ENCODE results near the gene ZDHHC7.
"Not testable (repeated sequence)": the region's sequence is repeated elsewhere in the genome, so short reads cannot be mapped to it uniquely, and the experiment has no call there.

The ZDHHC7 gene

DNA sequence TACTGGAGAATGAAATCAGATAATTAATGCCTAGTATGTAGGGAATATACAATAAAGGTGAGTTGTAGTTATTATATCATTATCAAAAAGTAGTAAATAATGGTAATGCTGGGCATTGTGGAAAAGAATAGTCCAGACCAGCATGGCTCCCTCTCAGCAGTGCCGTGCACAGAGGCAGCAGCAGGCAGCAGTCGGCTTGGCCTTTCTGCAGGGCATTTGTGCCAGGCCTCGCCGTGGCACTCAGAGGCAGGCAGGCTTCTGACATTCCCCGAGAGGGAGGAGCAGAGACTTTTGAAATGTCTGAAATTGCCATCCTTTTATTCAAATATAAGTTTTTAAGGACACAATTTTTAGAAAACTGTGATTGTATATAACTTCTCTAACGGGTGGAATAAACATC, 31.3 kb upstream of the ZDHHC7 start:
- no peak for DNase-seq (ENCODE audit: low spot score)

GRCh38 chr16:85042167-85042526, 30.8 kb upstream of the ZDHHC7 start:
- no peak for DNase-seq (ENCODE audit: low spot score)

- DNase-seq (ENCODE audit: low spot score): no peak
These were observed 30.2 kb upstream of the ZDHHC7 start for GRCh38 chr16:85041219-85042166.

DNA sequence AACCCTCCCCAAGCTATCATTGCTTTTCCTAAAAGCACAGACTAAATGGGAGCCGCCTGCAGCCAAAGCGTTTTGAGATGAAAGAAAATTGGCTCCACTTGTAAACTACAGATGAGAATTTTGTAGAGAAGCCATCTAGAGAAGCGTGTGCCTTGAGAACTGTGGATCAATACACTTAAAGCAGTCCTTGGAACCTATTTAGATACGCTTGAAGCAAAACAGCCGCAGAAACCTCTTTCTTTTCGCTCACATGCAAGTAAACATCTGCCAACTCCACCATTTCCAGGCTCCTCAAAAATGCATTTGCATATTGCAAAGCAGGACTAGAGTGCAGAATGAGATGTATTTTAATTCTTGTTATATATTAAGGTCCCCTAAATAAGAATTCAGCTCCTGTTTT, 29.4 kb upstream of the ZDHHC7 start:
- no peak for DNase-seq (ENCODE audit: low spot score)

DNA sequence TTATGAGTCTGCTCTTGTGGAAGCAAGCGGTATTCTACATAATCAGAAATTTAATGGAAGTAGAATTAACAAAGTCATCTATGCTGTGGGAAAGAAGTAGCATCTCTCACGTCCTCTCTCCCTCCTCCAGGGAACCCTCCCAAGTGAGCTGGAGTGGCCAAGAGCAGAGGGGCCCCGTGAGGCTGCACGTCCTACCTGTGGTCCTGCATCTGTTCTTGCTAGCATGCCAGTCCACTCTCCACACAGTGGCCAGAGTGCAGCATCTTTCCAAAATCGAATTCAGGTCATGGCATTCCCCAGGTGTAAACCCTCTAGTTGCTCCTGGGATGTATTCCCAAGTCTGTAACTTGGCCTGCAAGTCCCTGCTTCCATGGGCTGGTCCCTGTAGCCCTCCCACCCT, 26.4 kb upstream of the ZDHHC7 start:
- DNase-seq (ENCODE audit: low spot score): no peak

GRCh38 chr16:85037050-85037410, 25.7 kb upstream of the ZDHHC7 start:
- DNase-seq (ENCODE audit: low spot score): no peak

- DNase-seq (ENCODE audit: low spot score): no peak
These were observed 25.1 kb upstream of the ZDHHC7 start for GRCh38 chr16:85036236-85037049.

DNA sequence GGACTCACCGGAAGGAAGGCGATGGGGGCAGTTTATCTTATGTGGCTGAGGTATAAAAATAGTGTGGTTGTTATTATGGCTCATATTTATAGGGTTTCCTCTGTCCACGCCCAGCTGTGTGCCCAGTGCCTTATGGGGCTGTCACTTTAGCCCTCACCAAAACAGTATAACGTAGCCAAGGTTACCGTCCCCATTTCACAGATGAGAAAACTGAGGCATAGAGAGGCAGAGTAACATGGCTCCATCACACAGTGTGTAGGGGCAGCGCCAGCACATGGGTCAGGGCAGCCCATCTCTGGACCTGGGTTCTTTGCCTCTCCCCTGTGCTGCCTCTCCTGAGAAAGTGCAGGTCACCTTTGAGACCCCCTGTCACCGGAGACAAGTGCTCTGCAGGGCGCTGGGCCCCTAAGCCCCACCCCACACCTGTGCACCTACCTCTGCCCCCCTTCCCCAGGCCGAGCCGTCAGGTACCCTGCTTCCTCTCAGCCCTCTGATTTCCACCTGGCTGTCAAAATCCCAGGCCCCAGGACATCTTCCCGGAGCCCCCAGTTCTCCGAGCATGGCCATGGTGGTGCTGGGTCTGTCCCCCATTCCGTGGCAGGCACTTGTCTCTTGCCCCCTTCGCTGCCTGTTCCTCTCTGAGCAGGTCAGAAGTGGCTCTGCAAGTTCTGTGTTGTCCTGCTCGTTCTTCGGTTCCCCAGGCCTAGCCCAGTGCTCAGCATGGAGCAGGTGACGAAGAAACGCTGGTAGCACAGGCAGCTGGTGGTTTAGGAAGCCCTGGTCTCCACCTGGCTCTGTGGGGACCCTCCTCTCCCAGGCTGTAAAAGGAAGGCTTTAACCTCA, 23.5 kb upstream of the ZDHHC7 start:
- DNase-seq (ENCODE audit: low spot score): no peak

DNA sequence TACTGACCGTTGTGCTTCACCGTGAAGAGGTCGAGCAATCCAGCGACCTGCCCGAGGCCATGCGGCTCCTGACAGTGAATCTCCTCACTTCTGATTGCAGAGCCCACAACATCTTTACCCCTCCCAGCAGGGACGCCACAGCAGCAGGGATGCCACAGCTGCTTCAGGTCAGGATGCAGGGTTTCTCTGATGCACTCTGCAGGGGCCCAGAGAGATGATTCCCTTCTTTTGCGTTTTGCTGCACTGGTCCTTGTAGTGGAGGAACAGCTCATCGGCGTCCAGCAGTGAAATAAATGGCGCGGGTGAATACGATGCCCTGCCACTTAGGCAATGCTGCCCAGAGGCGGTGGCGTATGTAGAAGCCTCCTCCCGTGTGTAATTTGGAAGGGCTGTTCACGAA, 21.8 kb upstream of the ZDHHC7 start:
- DNase-seq (ENCODE audit: low spot score): no peak

GRCh38 chr16:85032187-85032586, 20.9 kb upstream of the ZDHHC7 start:
- DNase-seq (ENCODE audit: low spot score): not testable (repeated sequence)

DNA sequence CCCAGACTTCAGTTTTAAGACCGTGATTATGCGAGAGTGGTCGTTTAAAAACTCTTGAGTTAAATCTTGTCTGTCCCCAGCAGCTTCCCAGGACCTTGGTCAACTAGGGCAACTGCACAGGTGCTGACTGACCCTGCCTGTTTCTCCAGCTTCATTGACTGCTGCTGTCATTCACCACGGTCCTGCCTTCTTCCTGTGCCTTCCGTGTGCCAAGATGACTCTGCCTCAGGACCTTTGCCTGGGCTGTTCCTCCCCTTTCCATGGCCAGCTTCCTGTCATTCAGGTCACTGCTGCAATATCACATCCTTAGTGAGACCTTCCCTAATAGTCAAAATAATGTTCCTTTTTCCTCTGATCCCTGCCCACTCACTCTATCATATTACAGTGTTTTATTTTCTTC, 20.1 kb upstream of the ZDHHC7 start:
- DNase-seq (ENCODE audit: low spot score): no peak

GRCh38 chr16:85029981-85030401, 18.7 kb upstream of the ZDHHC7 start:
- no peak for DNase-seq (ENCODE audit: low spot score)

GRCh38 chr16:85029408-85029784, 18.1 kb upstream of the ZDHHC7 start:
- no peak for DNase-seq (ENCODE audit: low spot score)

GRCh38 chr16:85028685-85029407, 17.5 kb upstream of the ZDHHC7 start:
- DNase-seq (ENCODE audit: low spot score): no peak

GRCh38 chr16:85027958-85028684, 16.8 kb upstream of the ZDHHC7 start:
- no peak for DNase-seq (ENCODE audit: low spot score)

DNA sequence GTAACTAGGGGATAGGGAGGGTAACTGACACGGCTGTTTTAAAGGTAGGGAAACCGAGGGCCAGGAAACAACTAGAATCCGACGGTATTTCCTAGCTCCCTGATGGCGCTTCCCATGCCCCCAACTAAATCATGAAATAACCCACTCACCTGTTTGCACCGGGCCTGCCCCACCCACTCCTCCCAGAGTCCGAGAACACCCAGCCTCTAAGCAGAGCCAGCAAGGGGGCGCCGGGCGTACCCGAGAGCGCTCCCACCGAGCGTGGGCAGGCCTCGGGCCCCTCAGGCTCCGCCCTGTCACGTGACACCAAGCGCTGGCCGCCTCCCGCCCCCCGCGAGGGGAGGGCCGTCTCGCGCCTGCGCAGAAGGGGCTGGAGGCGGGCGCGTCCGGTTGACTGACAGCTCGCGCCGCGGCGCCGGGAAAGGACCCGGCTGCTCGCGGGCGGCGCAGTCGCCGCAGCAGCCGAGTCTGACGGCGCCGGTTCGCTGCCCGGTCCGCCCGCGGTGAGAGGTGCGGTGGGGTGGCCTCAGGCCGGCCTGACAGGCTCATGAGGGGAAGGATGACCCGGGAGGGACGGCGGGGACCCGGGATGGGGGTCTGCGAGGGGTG, 16.1 kb upstream of the ZDHHC7 start, which contains the start of gene KIAA0513:
KIAA0513 (plus strand) TSS at position 447 of the 609 bp plus-strand sequence. CDS start 39,277 bp downstream, outside the sequence.
- DNase-seq (ENCODE audit: low spot score): peak; percentile 95

DNA sequence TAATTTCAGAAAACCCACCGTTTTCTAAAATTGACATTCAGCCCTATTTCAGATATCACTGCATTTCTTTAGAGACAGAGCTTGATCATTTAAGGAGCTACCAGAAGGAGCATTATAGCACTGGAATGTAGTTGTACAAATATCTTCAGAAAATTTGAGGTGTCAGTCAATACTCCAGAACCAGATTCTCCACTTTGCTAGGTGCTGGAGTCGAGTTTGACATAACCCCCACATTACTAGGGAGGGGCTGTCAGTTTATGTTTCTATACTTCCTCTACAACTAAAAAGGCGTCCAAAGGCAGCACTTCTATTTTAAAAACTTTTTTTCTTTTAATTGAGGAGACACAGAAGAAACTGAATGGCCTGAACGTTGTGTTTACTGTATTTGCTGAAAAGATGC, 15.4 kb upstream of the ZDHHC7 start:
- DNase-seq (ENCODE audit: low spot score): no peak

DNA sequence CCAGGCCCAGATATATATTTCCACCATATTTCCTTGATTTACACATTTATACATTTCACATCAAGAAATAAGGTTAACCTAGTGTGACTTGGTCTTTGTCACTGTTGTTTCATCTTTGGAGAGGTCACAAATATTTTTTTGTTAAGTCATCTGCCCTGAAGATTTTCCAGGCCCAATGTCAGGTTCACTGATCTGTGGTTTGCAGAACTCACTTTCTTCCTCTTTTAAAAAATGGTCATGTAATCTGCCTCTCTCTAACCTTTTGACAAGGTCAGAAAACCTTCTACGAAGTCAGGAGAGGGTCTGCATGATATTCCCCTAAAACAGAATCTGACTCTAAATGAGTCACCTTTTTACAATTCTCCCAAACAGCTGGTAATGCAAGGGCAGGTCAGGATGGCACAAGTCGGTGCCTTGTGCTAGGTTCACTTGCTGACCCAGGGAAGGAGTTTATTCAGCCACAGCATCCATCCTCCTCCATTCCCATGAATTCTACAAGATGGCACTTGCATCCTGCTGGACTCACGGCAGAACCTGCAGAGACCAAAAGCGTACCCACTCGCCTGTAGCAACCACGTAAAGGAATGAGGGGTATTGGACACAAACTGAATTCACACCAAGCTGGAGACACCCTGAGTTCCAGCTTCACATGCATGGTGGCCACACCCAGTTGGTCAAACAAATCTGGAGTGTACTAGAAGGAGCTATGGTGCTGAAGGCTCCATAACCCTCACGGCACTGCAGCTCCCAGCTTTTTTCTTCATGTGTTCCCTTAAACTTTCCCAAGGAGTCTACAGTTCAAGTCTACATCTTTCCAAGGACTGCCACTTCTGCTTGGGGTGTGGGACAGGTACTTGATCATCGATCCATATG, 14.7 kb upstream of the ZDHHC7 start:
- no peak for DNase-seq (ENCODE audit: low spot score)

GRCh38 chr16:85019659-85020245, 8.4 kb upstream of the ZDHHC7 start:
- DNase-seq (ENCODE audit: low spot score): no peak

All from left forelimb (tissue), 1 donor.